Kidney (tissue), 14 donors: ENCODE data around the gene FBN1. TPM values are rescaled to one million over a fixed set of nuclear protein-coding genes. Genes with fewer than 3 reads are reported as not detected.

Experiments used
- DNase-seq, 5 donors: peaks; one replicate each; pipeline ENCODE4 v3.0.0-alpha.2; 2013 to 2020
- FAIRE-seq: peaks from 2 replicates; lab custom pipeline; 2012; peaks lifted over from hg19 to GRCh38; lab: Jason Lieb, UNC
- H3K27ac ChIP-seq, 2 donors: one replicate each; pipeline ENCODE4 v1.7.0; 2013; ENCODE audit warnings: low read depth in 2 of 2, low read length in 2 of 2, inconsistent platforms in 1 of 2
- H3K27me3 ChIP-seq: one replicate; pipeline ENCODE4 v1.7.1; 2013; ENCODE audit warnings: low read length, inconsistent platforms; ENCODE audit not compliant: control insufficient read depth, insufficient read depth
- H3K36me3 ChIP-seq, 3 donors: one replicate each; pipeline versions ENCODE4 v1.7.0 to v1.7.1; 2013; ENCODE audit warnings: low read length in 3 of 3, control low read depth in 1 of 3, inconsistent platforms in 1 of 3; ENCODE audit not compliant: insufficient read depth in 3 of 3, control insufficient read depth in 2 of 3
- H3K4me1 ChIP-seq, 3 donors: one replicate each; pipeline versions ENCODE4 v1.7.0 to v1.7.1; 2013; ENCODE audit warnings: low read length in 3 of 3, inconsistent platforms in 1 of 3, low read depth in 1 of 3; ENCODE audit not compliant: control insufficient read depth in 2 of 3, insufficient read depth in 2 of 3
- H3K4me3 ChIP-seq, 3 donors: one replicate each; pipeline versions ENCODE4 v1.7.0 to v1.8.1; 2013; ENCODE audit warnings: low read length in 3 of 3, control low read depth in 1 of 3, inconsistent platforms in 1 of 3
- H3K9ac ChIP-seq, 3 donors: one replicate each; pipeline versions ENCODE4 v1.7.0 to v1.7.1; 2013; ENCODE audit warnings: low read length in 3 of 3, control low read depth in 1 of 3, inconsistent platforms in 1 of 3
- H3K9me3 ChIP-seq, 3 donors: one replicate each; pipeline versions ENCODE4 v1.7.0 to v1.7.1; 2013; ENCODE audit warnings: low read length in 3 of 3, control low read depth in 1 of 3, inconsistent platforms in 1 of 3; ENCODE audit not compliant: control insufficient read depth in 2 of 3, insufficient read depth in 1 of 3
- CTCF ChIP-seq: IDR thresholded peaks from 3 replicates; pipeline ENCODE4 v1.5.1; 2012; ENCODE audit warnings: mild to moderate bottlenecking, moderate library complexity, borderline replicate concordance; ENCODE audit not compliant: insufficient read depth; ENCODE audit errors: extremely low read depth
- intact Hi-C: fragments of 100-400 bp; cut with DNase I; formaldehyde crosslinking; loops from one replicate; pipeline ENCODE4 v1.11.1; 2022
- polyA plus RNA-seq: library from polyadenylated mRNA; stranded (reverse); fragments of 350-450 nt; fragmentation: Illumina TruSeq; extraction: RNeasy Lipid Tissue Mini Kit (QIAGEN cat#74804); gene quantifications from one replicate; pipeline ENCODE4 v1.2.3, GENCODE V29; 2014; ENCODE audit warnings: low read depth, low replicate concordance; ENCODE audit not compliant: insufficient read depth
- total RNA-seq: library from RNA; stranded (reverse); fragmentation: NEBNext Ultra II Directional; extraction: Animal tissue kit (Norgen Biotek cat#: 25700); gene quantifications from one replicate; pipeline ENCODE4 v1.2.1, GENCODE V29; 2021
- donor health status: control.
- donor health status: control.
- donor health status: control.
- donor health status: control.
- donor health status: control.
- donor health status: DM: yes; HTN: yes; CAD: no.
- donor health status: Normal renal cell carcinoma (clear cell type).

FBN1 gene
- total and polyA plus RNA-seq, 2 donors from 2014 or later = 2.4 to 30.8 TPM

GRCh38 chr15:48596841-48597240 is 48.7 kb downstream of the FBN1 start:
- H3K27ac ChIP-seq = no peak overlapping the region
- TF ChIP-seq CTCF = no peak
- H3K4me3 ChIP-seq = no peak overlapping the region
- no peak overlapping the region for H3K9ac ChIP-seq
- FAIRE-seq = no peak
- H3K9me3 ChIP-seq = no peaks in the 10 kb centered on the region
- intact Hi-C loops = no loop called here
- no peak for DNase-seq
- peaks cover 0 to 5% (median 0%) of the 10 kb centered on the region in 3 donors for H3K36me3 ChIP-seq
- H3K4me1 ChIP-seq = no peaks in the 10 kb centered on the region
- H3K27me3 ChIP-seq = no peaks in the 10 kb centered on the region

DNA sequence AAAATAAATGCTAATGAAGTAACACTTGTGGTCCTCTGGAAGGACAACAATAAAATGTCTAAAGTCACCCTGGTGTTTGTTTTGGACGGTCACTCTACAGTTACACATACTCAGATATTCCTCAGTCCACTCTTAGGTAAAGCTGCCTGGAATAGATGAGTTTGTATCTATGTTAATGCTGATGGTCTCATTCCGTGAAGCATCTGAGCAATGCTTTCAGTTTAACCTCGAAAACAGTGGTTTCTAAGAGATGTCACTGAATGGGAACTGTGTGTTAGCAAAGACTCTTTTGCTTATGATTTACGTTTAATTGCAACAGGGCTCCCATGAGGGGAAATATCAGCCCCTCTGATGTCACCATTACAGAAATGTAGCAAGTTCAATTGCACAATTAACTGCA is 49.1 kb downstream of the FBN1 start:
- no peak overlapping the region for H3K9ac ChIP-seq
- H3K27ac ChIP-seq = no peak overlapping the region
- intact Hi-C loops = no loop called here
- H3K9me3 ChIP-seq = no peaks in the 10 kb centered on the region
- H3K27me3 ChIP-seq = no peaks in the 10 kb centered on the region
- no peak for TF ChIP-seq CTCF
- H3K36me3 ChIP-seq = peaks cover 0 to 5% (median 0%) of the 10 kb centered on the region in 3 donors
- H3K4me3 ChIP-seq = no peak overlapping the region
- no peaks in the 10 kb centered on the region for H3K4me1 ChIP-seq
- DNase-seq (no peak), FAIRE-seq (no peak)

- DNase-seq (no peak), FAIRE-seq (no peak)
- no peak for TF ChIP-seq CTCF
- Histone ChIP-seq H3K4me1 (no peaks in the 10 kb centered on the region), H3K27ac (no peak overlapping the region), H3K4me3 (no peak overlapping the region), H3K9ac (no peak overlapping the region), H3K36me3 (peaks cover 0 to 5% (median 0%) of the 10 kb centered on the region in 3 donors), H3K27me3 (no peaks in the 10 kb centered on the region), H3K9me3 (no peaks in the 10 kb centered on the region)
- intact Hi-C loops = no loop called here
These were observed 49.5 kb downstream of the FBN1 start for GRCh38 chr15:48595981-48596380.

GRCh38 chr15:48592933-48593332 is 52.6 kb downstream of the FBN1 start:
- TF ChIP-seq CTCF = no peak
- Histone ChIP-seq H3K27me3 (no peaks in the 10 kb centered on the region), H3K4me3 (no peak overlapping the region), H3K27ac (no peak overlapping the region), H3K4me1 (no peaks in the 10 kb centered on the region), H3K9ac (no peak overlapping the region), H3K36me3 (no peaks in the 10 kb centered on the region), H3K9me3 (no peaks in the 10 kb centered on the region)
- DNase-seq (no peak), FAIRE-seq (no peak)
- intact Hi-C loops = no loop called here
